Hippocampal formation (tissue), 2 donors: Measurements from ENCODE around the gene RING1.

Experiments used
- DNase-seq, 2 donors: peaks; one replicate each; lab custom pipeline; 2025; lab: John Stamatoyannopoulos, UW

The RING1 gene

GRCh38 chr6:33171880-33172687 lies 36.2 kb upstream of the RING1 start:
- DNase-seq, result no peak

GRCh38 chr6:33172688-33173534 lies 35.4 kb upstream of the RING1 start:
- no peak for DNase-seq

- no peak for DNase-seq
Measured at GRCh38 chr6:33173535-33174180, 34.6 kb upstream of the RING1 start.

- no peak for DNase-seq
Measured at GRCh38 chr6:33174784-33175183, 33.5 kb upstream of the RING1 start.

GRCh38 chr6:33175436-33176069 lies 32.7 kb upstream of the RING1 start:
- DNase-seq, result no peak

GRCh38 chr6:33176906-33177305 lies 31.4 kb upstream of the RING1 start:
- DNase-seq, result no peak

- no peak for DNase-seq
Measured at GRCh38 chr6:33177552-33178446, 30.5 kb upstream of the RING1 start.

- no peak for DNase-seq
Measured at GRCh38 chr6:33178755-33179475, 29.4 kb upstream of the RING1 start.

- DNase-seq, result no peak
Measured at GRCh38 chr6:33181141-33181540, 27.2 kb upstream of the RING1 start.

- no peak for DNase-seq
Measured at GRCh38 chr6:33183071-33183683, 25.1 kb upstream of the RING1 start.

- no peak for DNase-seq
Measured at GRCh38 chr6:33185190-33185589, 23.1 kb upstream of the RING1 start.

- DNase-seq, result no peak
Measured at GRCh38 chr6:33185654-33186187, 22.6 kb upstream of the RING1 start.

GRCh38 chr6:33187809-33188208 lies 20.5 kb upstream of the RING1 start:
- no peak for DNase-seq

- DNase-seq, result no peak
Measured at GRCh38 chr6:33189164-33189563, 19.1 kb upstream of the RING1 start.

- no peak for DNase-seq
Measured at GRCh38 chr6:33189625-33190448, 18.5 kb upstream of the RING1 start.

GRCh38 chr6:33190504-33191107 lies 17.7 kb upstream of the RING1 start:
- no peak for DNase-seq

GRCh38 chr6:33191383-33192104 lies 16.8 kb upstream of the RING1 start:
- no peak for DNase-seq
